IPS DF 19.7 (cell line): ENCODE results near the gene ITPRIPL2.

Experiments
- DNase-seq: peaks from one replicate; pipeline ENCODE4 v3.0.0-alpha.2; 2013; ENCODE audit warnings: low read depth, low spot score

The ITPRIPL2 gene

GRCh38 chr16:19093631-19094541 is 19.9 kb upstream of the ITPRIPL2 start:
- DNase-seq: no peak

DNA sequence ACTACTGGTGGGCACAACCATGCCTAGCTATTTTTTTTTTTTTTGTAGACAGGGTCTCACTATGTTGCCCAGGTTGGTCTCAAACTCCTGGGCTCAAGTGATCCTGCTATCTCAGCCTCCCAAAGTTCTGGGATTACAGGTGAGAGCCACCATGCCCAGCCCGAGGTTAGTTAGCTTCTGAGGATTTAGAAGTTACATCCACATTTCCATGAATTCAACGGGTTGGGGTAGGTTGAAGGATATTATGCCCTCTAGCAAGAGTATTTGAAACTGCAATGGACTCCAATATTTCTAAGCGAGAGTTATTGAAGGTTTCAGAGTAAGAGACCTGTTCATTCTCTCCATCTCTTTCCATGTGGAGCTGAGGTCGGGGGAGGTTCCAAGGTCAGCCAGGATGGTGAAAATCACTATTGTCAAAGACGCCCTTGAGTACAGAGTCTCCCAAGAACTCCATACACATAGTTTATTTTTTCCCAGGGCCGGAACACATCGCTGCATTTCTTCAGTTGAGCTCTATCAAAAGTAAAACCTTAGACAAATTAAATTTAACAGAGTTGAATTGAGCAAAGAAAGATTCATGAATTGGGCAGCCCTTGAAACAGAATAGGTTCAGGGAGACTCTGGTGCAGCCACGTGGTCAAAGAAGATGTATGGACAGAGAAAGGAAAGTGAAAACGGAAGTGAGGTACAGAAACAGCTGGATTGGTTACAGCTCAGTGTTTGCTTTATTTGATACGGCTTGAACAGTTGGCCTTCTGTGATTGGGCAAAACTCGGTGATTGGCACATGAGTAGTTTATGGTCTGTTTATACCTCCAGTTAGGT is 19.0 kb upstream of the ITPRIPL2 start:
- no peak for DNase-seq

DNA sequence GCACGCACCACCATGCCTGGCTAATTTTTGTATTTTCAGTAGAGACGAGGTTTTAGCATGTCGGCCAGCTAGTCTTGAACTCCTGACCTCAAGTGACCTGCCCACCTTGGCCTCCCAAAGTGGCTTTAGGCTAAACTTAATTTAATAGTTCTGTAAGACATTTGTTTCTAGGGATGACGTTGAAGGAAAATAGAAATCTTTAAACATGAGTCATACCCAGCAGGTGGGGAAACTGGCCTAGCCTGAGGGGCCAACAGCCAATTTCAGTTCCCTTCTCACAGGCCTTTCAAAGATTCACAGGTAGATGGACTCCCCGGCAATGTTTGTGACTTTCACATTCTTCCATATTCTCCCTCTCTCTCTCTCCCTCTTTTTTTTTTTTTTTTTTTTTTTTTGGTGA is 18.1 kb upstream of the ITPRIPL2 start:
- no peak for DNase-seq

DNA sequence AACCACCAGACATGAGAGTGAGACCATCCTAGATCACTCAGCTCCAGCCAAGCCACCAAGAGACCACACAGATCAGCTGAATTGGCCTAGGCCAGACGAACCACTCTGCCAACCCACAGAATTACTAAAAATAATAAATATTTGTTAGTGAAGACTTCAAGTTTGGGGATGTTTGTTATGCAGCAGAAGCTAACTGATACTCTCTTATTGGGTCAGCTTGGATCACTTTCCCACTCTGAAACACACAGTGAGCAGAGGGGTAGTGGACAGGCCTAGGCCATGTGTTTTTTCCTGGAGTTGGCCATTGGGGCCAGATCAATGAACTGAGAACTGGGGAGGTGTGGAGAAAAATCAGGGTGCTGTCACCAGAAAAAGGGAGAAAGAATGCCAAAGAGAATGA is 15.6 kb upstream of the ITPRIPL2 start:
- no peak for DNase-seq

DNA sequence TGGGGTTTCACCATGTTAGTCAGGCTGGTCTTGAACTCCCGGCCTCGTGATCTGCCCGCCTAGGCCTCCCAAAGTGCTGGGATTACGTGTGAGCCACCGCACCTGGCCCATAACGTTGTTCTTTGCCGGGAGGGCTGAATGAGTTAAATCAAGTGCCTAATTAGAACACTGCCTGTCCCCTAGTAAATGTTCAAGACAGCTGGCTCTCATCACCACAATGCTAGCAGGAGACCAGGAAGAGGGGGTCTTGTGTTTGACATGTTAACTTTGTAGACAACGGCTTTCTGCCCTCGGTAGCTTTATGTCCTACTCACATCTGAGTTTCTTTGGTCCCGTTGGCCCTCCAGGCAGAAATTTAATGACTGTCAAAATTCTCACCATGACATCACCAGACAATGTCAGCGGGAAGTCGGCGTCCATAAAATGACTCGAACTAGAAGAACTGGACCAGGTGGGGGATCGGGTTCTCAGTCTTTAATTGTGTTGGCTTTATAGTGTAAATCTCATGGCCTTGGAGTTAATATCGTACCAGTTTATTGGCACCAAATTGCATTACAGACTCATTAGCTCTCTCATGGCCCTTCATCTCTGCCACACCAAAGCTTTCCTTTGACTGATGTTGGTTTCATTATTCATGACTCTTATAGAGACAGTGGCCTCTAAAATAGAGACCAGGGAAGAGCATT is 11.4 kb upstream of the ITPRIPL2 start:
- no peak for DNase-seq

GRCh38 chr16:19104607-19105006 is 9.2 kb upstream of the ITPRIPL2 start:
- no peak for DNase-seq

DNA sequence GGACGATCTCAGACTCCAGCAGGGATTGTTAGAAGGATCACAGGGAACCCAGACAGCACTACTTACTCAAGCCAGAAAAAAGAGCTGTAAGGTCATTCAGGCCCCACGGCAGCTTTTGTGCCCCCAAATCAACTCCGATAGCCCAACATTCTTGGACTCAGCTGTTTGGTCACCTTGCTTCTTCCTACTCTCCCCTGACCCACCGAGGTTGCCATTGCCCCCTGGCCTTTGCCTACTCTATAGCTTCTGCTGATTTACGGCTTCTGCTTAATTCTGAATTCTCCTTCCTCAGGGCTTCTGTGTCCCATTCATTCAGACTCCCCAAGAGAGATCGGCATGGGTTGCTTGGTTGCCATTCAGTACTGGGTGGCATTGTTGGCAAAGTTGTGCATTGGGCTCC is 8.6 kb upstream of the ITPRIPL2 start:
- DNase-seq: no peak

- no peak for DNase-seq
Observed at GRCh38 chr16:19105891-19106624, 7.7 kb upstream of the ITPRIPL2 start.

DNA sequence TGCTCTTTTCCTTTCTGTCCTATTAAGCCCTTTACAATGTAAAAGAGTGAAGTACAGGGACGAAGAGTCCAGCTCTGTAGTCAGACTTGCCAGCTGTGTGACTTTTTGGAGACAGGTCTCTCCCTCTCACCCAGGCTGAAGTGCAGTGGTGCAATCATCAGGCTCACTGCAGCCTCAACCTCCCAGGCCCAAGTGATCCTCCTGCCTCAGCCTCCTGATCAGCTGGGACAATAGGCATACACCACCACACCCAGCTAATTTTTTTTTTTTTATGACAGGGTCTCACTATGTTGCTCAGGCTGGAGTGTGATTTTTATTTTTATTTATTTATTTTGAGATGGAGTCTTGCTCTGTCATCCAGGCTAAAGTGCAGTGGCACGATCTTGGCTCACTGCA is 7.1 kb upstream of the ITPRIPL2 start:
- no peak for DNase-seq

DNA sequence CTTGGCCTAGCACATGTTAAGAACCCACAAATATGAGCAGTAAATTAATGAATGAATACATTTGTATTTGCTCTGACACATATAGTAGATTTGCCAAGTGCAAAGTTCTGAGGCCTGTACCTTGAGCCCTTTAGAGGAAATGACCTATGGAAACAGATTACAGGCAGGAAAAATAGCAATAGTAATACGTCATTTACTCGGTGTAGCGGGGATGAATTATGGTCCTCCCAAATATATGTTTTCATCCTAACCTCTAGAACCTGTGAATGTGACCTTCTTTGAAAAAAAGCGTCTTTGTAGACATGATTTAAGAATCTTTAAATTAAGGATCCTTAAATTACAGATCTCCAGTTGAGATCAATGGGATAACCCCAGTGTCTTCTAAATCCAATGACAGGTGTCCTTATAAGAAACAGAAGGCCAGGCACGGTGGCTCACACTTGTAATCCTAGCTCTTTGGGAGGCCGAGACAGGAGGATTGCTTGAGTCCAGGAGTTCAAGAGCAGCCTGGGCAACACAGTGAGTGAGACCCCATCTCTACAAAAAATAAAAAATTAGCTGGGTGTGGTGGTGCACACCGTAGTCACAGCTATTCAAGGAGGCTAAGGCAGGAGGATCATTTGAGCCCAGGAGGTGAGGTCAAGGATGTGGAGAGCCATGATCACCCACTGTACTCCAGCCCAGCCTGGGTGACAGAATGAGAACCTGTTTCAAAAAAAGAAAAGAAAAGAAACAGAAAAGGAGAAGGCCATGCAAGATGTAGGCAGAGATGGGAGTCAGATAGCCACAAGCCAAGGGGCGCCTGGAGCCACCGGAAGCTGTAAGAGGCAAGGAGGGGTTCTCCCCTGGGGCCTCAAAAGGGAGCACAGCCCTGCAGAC is 5.1 kb upstream of the ITPRIPL2 start:
- no peak for DNase-seq

DNA sequence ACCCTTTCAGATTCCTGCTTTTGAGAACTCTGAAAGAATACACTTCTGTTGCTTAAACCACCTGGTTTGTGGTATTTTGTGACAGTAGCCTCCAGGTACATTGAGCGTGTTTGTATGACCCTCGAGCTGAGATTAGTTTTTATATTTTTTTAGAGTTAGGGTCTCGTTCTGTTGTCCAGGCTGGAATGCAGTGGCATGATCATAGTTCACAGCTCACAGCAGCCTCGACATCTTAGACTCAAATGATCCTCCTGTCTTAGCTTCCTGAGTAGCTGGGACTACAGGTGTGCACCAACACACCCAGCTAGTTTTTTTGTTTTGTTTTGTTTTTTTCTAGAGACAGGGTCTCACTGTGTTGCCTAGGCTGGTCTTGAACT is 4.5 kb upstream of the ITPRIPL2 start:
- DNase-seq: no peak

DNA sequence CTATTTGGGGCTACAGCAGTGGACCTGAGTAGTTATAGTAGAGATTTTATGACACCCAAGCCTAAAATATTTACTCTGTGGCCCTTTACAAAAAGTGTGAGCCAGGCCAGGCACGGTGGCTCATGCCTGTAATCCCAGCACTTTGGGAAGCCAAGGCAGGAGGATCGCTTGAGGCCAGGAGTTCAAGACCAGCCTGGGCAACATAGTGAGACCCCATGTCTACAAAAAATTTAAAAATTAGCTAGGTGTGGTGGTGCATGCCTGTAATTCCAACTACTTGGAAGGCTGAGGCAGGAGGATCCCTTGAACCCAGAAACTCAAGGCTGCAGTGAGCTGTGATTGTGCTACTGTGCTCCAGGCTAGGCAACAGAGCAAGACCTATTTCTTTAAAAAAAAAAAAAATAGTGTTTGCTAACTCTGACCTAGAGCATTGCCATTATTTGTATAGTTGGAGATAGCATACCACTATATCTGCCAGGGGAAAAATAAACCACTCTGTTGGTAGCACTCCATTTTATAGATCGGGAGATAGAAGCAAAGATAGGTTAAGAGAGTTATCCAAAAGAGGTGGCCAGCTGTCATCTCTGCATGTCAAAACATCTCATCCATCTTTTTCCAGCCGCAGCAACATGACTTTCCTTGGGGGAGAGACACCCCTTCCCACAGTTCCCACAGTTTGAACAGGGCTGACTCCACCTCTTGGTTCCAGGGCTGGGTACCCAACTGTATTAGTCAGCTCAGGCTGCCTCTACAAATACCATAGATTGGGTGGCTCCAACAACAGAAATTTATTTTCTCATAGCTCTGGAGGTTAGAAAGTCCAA is 3.0 kb upstream of the ITPRIPL2 start:
- DNase-seq: no peak

- no peak for DNase-seq
Observed at GRCh38 chr16:19112099-19112407, 1.7 kb upstream of the ITPRIPL2 start.

DNA sequence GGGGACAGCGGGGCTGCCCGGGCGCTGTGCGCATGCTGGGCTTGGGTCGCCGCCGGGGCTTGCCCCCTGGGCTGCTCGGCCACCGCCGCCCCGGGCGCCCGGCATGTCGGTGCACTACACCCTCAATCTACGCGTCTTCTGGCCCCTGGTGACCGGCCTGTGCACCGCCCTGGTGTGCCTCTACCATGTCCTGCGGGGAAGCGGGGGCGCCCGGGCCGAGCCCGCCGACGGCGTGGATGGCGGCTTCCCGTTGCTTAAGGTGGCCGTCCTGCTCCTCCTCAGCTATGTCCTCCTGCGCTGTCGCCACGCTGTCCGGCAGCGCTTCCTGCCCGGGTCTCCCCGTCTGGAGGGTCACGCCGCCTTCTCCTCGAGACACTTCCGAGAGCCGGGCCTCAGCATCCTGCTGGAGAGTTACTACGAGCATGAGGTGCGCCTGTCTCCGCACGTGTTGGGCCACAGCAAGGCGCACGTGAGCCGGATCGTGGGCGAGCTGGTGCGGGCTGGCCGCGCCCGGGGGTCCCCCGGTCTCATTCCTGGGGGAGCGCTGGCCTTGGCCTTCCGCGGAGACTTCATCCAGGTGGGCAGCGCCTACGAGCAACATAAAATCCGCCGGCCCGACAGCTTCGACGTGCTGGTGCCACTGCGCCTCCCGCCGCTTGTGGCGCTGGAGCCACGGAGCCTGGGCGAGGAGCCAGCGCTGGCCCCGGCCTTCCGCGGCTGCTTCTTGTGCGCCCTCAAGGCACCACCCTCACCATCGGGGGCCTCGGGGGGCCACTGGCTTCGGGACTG is 789 bp downstream of the ITPRIPL2 start:
- no peak for DNase-seq

DNA sequence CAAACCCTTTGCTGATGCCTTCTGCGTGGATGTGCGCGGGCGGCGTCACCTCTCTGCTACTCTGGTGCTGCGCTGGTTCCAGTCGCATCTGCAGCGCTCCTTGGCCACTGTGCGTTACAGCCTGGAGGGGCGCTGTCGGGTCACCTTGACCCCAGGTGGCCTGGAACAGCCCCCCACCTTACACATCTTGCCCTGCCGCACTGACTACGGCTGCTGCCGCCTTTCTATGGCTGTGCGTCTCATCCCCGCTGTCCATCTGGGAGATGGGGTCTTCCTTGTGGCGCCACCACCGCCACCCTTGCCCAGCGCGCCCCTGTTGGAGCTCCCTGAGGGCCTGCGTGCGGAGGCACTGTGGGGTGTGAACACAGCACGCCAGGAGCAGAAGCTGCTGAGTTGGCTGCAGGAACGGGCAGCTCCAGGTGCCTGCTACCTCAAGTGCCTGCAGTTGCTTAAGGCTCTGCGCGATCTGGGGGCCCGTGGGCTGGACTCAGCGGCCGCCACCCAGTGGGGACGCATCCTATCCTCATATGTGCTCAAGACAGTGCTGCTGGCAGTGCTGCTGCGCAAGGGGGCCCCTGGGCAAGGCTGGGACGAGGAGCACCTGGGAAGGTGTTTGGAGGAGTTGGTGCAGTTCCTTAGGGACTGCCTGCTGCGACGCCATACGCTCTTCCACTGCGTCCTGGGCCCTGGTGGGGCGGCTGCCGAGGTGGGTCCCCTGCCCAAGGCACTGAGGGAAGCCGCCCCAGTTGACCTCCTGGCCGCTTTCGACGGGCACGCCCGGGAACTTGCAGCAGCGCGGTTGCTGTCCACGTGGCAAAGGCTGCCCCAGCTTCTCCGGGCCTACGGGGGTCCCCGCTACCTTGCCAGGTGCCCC is 1.6 kb downstream of the ITPRIPL2 start:
- no peak for DNase-seq

DNA sequence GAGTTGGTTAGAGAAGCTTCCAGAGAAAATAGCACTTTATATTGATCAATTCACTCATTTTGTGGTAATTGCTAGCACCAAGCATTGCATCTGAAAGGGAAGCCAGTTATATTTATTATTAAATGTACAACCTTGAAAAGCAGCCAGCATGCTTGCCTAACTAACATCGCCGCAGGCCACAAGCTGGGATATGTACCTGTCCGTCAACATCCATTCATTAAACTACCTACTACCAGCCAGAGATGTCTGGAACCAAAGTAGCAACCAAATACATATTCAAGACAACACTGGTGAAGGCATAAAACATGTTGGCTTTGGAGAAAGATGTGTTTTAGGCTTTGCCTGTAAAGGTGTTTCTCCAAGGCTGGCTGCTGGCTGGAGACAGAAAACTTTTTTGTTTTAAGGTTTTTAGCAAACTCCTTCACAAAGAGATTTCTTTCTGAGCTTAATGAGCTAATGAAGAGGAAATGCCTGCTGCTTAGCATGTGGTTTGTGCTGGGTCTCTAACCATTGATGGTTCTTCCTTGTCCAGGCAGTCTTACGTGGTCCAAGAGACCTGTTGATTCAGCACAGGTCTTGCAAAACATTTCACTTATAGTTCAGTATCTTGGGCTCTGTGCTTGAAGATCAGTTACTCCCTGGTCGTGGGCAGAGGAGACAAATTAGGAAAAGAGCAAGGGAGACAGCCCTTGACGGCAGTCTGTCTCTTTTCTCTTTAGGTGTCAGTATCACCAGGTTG is 3.1 kb downstream of the ITPRIPL2 start:
- DNase-seq: no peak

DNA sequence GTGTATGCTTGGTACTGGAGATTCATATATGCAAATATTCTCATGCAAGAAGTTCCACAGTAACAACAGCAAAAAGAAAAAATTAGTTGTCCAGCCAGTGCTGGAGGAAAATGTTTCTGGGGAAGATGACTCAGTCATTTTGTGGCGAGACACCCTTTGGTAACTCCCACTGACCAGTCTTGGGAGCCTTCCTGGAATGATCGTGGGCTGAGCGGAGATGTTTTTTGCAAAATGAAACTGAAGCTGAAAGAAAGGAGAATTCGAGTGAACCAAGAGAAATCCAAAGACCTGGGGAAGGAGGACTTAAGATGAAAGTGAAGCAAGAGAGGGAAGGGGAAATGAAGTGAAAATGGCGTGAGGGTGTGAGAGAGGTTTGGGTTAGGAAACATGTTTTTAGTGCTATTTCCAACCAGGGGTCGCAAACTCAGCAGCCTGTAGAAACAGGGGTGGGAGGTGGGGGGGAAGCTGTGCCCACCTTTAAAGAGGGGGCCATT is 5.2 kb downstream of the ITPRIPL2 start:
- DNase-seq: no peak
